Panc1 (cell line): ENCODE measurements around the gene SMCHD1.

ENCODE experiments used
- CTCF ChIP-seq: fragments of 450-650 bp; IDR thresholded peaks from 2 replicates; pipeline ENCODE4 v1.5.1; 2017; ENCODE audit warnings: mild to moderate bottlenecking
- TF ChIP-seq, protein P1 (sequence below), 2 experiments: IDR thresholded peaks; 2 replicates each; pipeline ENCODE4 v1.6.1; 2011 to 2012; ENCODE audit warnings: low read depth in 2 of 2, control low read depth in 1 of 2, low read length in 1 of 2, mild to moderate bottlenecking in 1 of 2, moderate library complexity in 1 of 2; ENCODE audit not compliant: insufficient read depth in 1 of 2

DNA sequence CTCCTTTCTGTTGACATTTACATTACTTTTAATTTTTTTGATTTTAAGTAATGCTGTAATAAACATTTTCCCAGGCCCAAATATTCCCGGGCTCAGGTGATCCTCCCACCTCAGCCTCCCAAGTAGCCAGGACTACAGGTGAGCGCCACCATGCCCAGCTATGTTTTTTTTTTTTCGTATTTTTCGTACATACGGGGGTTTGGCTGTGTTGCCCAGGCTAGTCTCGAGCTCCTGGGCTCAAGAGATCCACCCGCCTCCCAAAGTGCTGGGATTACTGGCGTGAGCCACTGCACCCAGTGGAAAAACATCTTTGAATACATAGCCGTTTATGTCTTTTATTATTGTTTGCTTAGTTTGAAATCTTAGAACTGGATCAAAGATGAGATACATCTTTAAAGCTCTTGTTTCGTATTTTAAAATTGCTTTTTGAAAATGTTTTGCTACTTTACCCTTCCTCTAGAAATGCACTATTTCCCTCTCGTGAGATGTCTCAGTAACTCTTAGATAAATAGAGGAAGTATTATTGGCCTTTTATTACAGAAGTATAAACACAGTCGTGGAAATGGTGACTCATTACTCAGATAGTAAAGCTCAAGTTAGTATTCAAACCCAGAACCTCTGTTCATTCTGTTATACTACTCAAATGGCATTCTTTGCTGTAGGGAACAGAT is 2.4 kb downstream of the SMCHD1 start:
- no peak for TF ChIP-seq CTCF
- TF ChIP-seq, protein P1, sequence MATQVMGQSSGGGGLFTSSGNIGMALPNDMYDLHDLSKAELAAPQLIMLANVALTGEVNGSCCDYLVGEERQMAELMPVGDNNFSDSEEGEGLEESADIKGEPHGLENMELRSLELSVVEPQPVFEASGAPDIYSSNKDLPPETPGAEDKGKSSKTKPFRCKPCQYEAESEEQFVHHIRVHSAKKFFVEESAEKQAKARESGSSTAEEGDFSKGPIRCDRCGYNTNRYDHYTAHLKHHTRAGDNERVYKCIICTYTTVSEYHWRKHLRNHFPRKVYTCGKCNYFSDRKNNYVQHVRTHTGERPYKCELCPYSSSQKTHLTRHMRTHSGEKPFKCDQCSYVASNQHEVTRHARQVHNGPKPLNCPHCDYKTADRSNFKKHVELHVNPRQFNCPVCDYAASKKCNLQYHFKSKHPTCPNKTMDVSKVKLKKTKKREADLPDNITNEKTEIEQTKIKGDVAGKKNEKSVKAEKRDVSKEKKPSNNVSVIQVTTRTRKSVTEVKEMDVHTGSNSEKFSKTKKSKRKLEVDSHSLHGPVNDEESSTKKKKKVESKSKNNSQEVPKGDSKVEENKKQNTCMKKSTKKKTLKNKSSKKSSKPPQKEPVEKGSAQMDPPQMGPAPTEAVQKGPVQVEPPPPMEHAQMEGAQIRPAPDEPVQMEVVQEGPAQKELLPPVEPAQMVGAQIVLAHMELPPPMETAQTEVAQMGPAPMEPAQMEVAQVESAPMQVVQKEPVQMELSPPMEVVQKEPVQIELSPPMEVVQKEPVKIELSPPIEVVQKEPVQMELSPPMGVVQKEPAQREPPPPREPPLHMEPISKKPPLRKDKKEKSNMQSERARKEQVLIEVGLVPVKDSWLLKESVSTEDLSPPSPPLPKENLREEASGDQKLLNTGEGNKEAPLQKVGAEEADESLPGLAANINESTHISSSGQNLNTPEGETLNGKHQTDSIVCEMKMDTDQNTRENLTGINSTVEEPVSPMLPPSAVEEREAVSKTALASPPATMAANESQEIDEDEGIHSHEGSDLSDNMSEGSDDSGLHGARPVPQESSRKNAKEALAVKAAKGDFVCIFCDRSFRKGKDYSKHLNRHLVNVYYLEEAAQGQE (IDR thresholded peaks at IDR 0.05; ENCODE audit: insufficient read depth in 1 of 2, low read depth in 2 of 2, low read length in 1 of 2): no peak
